Cardiac muscle cell (in vitro differentiated cells and primary cell): Measurements from ENCODE around the gene STAB2. TPM values are rescaled to one million over a fixed set of nuclear protein-coding genes. Genes with fewer than 3 reads are reported as not detected.

ENCODE experiments used
- DNase-seq, 2 donors: peaks; one replicate each; pipeline versions ENCODE4 v3.0.0 to v3.0.0-alpha.2; 2010 to 2017; ENCODE audit warnings: low read depth in 1 of 2, low spot score in 1 of 2
- H3K27ac ChIP-seq: fragments of 200-600 bp; sonication (generic); 2 replicates; pipeline ENCODE4 v1.5.1; 2016
- H3K27me3 ChIP-seq: fragments of 200-600 bp; sonication (generic); 2 replicates; pipeline ENCODE4 v1.6.0; 2016; ENCODE audit warnings: control low read depth
- H3K36me3 ChIP-seq: fragments of 200-600 bp; sonication (generic); 2 replicates; pipeline ENCODE4 v1.5.1; 2016; ENCODE audit warnings: control low read depth
- H3K4me1 ChIP-seq: fragments of 200-600 bp; sonication (generic); 2 replicates; pipeline ENCODE4 v1.8.1; 2017; ENCODE audit warnings: low read depth, mild to moderate bottlenecking, mixed run types
- H3K4me3 ChIP-seq: fragments of 200-600 bp; sonication (generic); 2 replicates; pipeline ENCODE4 v1.5.1; 2016; ENCODE audit warnings: mild to moderate bottlenecking
- H3K9me3 ChIP-seq: fragments of 200-600 bp; sonication (generic); 2 replicates; pipeline ENCODE4 v1.5.1; 2017; ENCODE audit warnings: low read depth, mild to moderate bottlenecking, control low read depth
- polyA plus RNA-seq: library from polyadenylated mRNA; unstranded; fragments of >200 nt; fragmentation: Nextera tagmentation; extraction: Ambion mirVana; gene quantifications from 2 replicates; pipeline ENCODE4 v1.2.1, GENCODE V29; 2016
- total RNA-seq: library from RNA; depleted of rRNA; stranded (reverse); fragments of >200 nt; gene quantifications from 2 replicates; pipeline ENCODE4 v1.2.3, GENCODE V29; 2016
- TF ChIP-seq, protein P1 (sequence below): IDR thresholded peaks from 2 replicates; pipeline ENCODE4 v1.5.1; 2012; ENCODE audit warnings: low read depth, mild to moderate bottlenecking, low read length

STAB2 gene
- total and polyA plus RNA-seq, 2 experiments from 2014 or later, result 0.03 TPM; not detected in 1

DNA sequence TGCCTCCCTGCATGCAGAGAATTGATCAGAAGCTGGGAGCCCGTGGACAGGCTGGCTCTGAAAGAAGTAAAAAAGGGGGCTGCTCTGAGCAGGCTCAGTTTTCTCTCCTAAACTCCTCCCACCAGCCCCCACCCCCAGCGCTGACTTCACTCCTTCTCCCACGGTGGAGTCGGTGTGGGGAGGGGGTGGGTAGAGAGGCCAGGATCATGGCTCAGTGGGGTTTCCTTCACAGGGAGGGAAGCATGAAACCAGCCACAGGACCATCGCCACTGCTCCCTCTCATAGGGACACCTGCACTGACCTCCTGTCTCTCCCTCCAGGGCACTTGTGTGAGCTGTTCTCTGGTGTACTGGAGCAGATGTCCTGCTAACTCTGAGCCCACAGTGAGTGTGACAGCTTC lies 78.9 kb downstream of the STAB2 start:
- no peak overlapping the region for H3K4me3 ChIP-seq
- no peak overlapping the region for H3K27ac ChIP-seq
- H3K36me3 ChIP-seq, result no peaks in the 10 kb centered on the region
- H3K4me1 ChIP-seq, result peaks cover 6% of the 10 kb centered on the region
- H3K9me3 ChIP-seq, result no peaks in the 10 kb centered on the region
- peaks cover 11% of the 10 kb centered on the region for H3K27me3 ChIP-seq
- TF ChIP-seq, protein P1, sequence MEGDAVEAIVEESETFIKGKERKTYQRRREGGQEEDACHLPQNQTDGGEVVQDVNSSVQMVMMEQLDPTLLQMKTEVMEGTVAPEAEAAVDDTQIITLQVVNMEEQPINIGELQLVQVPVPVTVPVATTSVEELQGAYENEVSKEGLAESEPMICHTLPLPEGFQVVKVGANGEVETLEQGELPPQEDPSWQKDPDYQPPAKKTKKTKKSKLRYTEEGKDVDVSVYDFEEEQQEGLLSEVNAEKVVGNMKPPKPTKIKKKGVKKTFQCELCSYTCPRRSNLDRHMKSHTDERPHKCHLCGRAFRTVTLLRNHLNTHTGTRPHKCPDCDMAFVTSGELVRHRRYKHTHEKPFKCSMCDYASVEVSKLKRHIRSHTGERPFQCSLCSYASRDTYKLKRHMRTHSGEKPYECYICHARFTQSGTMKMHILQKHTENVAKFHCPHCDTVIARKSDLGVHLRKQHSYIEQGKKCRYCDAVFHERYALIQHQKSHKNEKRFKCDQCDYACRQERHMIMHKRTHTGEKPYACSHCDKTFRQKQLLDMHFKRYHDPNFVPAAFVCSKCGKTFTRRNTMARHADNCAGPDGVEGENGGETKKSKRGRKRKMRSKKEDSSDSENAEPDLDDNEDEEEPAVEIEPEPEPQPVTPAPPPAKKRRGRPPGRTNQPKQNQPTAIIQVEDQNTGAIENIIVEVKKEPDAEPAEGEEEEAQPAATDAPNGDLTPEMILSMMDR, result no peak
- no peak for DNase-seq

- TF ChIP-seq, protein P1, result no peak
Observed at GRCh38 chr12:103667125-103667524, 80.1 kb downstream of the STAB2 start.

GRCh38 chr12:103668520-103668919 lies 81.4 kb downstream of the STAB2 start:
- no peak overlapping the region for H3K27ac ChIP-seq

More at GRCh38 chr12:103667125-103667524, 80.1 kb downstream of the STAB2 start:
- H3K4me1 ChIP-seq, result peaks cover 6% of the 10 kb centered on the region
- no peak overlapping the region for H3K4me3 ChIP-seq
- no peak overlapping the region for H3K27ac ChIP-seq
- no peaks in the 10 kb centered on the region for H3K9me3 ChIP-seq
- no peaks in the 10 kb centered on the region for H3K36me3 ChIP-seq
- H3K27me3 ChIP-seq, result peaks cover 11% of the 10 kb centered on the region
- DNase-seq, result no peak

GRCh38 chr12:103671367-103671766 lies 84.3 kb downstream of the STAB2 start:
- TF ChIP-seq, protein P1, result no peak
- Histone ChIP-seq H3K36me3 (no peaks in the 10 kb centered on the region), H3K4me3 (no peak overlapping the region), H3K27ac (no peak overlapping the region), H3K9me3 (no peaks in the 10 kb centered on the region), H3K4me1 (peaks cover 6% of the 10 kb centered on the region), H3K27me3 (no peaks in the 10 kb centered on the region)
- no peak for DNase-seq

More at GRCh38 chr12:103668520-103668919, 81.4 kb downstream of the STAB2 start:
- Histone ChIP-seq H3K9me3 (no peaks in the 10 kb centered on the region), H3K4me3 (no peak overlapping the region), H3K27me3 (peaks cover 11% of the 10 kb centered on the region), H3K4me1 (peaks cover 6% of the 10 kb centered on the region), H3K36me3 (no peaks in the 10 kb centered on the region)
- TF ChIP-seq, protein P1, result no peak
- no peak for DNase-seq

GRCh38 chr12:103672401-103673119 lies 85.5 kb downstream of the STAB2 start:
- Histone ChIP-seq H3K4me1 (peaks cover 6% of the 10 kb centered on the region), H3K4me3 (no peak overlapping the region), H3K27me3 (no peaks in the 10 kb centered on the region), H3K36me3 (no peaks in the 10 kb centered on the region), H3K9me3 (no peaks in the 10 kb centered on the region), H3K27ac (no peak overlapping the region)
- DNase-seq, result no peak
- TF ChIP-seq, protein P1, result no peak
